NCI-H226 (cell line): ENCODE results near the gene GTF2F2.
"Not testable (repeated sequence)": the region's sequence is repeated elsewhere in the genome, so short reads cannot be mapped to it uniquely, and the experiment has no call there.

Source experiments
- DNase-seq: peaks from one replicate; pipeline ENCODE4 v3.0.0-alpha.2; 2015

Gene GTF2F2

GRCh38 chr13:45180713-45181601 lies 60.6 kb downstream of the GTF2F2 start:
- DNase-seq: no peak

DNA sequence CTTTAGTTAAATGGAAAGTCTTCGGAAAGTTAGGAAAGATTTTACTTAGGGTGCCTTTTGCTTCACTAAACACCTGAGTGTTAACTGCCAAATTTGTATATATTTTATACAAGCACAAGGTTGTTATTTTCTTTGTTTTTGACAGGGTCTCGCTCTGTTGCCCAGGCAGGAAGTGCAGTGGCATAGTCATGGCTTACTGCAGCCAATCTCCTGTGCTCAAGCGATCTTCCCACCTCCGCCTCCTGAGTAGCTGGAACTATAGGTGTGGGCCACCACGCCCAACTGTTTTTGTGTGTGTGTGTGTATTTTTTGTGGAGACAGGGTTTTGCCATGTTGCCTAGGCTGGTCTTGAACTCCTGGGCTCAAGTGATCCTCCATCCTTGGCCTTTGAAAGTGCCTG lies 64.4 kb downstream of the GTF2F2 start:
- DNase-seq: no peak

GRCh38 chr13:45185286-45185685 lies 65.0 kb downstream of the GTF2F2 start:
- DNase-seq: no peak

- not testable (repeated sequence) for DNase-seq
These were observed 68.8 kb downstream of the GTF2F2 start for GRCh38 chr13:45189077-45189476.

DNA sequence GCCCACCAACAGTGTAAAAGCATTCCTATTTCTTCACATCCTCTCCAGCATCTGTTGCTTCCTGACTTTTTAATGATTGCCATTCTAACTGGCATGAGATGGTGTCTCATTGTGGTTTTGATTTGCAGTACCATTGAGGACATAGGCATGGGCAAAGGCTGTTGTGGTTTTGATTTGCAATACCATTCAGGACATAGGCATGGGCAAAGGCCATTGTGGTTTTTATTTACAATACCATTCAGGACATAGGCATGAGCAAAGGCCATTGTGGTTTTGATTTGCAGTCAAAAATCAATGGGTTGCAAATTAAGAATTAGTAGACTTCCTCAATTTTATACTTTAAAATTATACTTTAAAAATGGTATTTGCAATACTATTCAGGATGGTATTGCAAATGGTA lies 69.2 kb downstream of the GTF2F2 start:
- DNase-seq: peak; percentile 79

GRCh38 chr13:45191874-45192273 lies 71.6 kb downstream of the GTF2F2 start:
- DNase-seq: no peak

- DNase-seq: no peak
These were observed 74.0 kb downstream of the GTF2F2 start for GRCh38 chr13:45194081-45194939.

GRCh38 chr13:45195421-45195820 lies 75.1 kb downstream of the GTF2F2 start:
- no peak for DNase-seq

- no peak for DNase-seq
These were observed 75.8 kb downstream of the GTF2F2 start for GRCh38 chr13:45196096-45196495.

GRCh38 chr13:45196622-45197021 lies 76.3 kb downstream of the GTF2F2 start:
- peak; percentile 73 for DNase-seq

DNA sequence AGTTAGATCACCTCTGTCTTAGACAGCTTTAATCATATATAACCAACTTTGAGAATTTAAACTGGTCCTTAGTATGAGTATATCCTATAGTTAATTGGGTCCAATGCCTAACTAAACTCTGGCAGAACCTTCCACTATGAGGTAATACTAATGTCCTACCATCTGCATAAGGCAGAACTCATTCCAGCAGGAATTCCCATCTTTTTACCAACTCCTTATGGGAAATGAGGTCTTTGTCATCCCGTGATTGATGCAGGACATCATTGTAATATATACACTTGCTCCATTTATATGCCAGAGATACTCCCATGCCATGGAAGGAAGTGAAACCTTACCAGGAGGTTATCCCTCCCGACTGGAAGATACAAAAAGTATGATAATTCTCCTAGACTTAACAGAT lies 77.7 kb downstream of the GTF2F2 start:
- DNase-seq: no peak

GRCh38 chr13:45198924-45199323 lies 78.6 kb downstream of the GTF2F2 start:
- DNase-seq: no peak

DNA sequence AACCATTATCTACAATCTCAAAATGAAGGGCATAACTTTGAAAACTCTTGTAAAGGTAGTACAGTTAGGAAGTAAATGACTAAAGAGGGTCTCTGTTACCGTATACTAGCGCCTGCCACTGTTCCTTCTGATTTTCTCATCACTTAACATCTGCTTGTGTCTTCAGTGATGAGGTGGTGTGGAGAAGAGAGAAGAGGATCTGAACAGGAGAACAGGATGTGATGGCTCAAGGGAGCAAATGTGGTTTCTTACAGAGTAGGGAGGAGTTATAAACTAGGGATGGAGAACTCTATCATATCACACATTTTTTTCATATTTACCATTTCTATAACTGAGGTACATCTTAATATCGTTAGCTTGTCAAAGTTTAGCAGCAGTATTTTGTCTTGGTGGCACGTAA lies 79.4 kb downstream of the GTF2F2 start:
- no peak for DNase-seq

- DNase-seq: no peak
These were observed 80.5 kb downstream of the GTF2F2 start, which contains the start of gene KCTD4 for GRCh38 chr13:45200701-45201232. KCTD4 (minus strand) TSS chr13:45201045; CDS start chr13:45194567, 6,478 bp downstream.

DNA sequence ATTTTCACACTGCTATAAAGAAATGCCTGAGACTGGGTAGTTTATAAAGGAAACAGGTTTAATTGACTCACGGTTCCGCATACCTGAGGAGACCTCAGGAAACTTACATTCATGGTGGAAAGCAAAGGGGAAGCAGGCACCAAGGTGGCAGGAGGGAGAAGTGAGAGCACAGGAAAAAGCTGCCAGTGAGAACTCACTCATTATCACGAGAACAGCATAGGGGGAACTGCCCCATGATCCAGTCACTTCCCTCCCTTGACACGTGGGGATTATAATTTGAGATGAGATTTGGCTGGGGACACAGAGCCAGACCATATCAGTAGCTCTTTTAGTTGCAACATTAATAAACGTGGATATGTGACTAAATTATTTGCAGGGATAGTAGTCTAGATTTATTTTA lies 84.8 kb downstream of the GTF2F2 start:
- no peak for DNase-seq

- peak; percentile 94 for DNase-seq
These were observed 86.0 kb downstream of the GTF2F2 start for GRCh38 chr13:45206340-45206739.

GRCh38 chr13:45207319-45207718 lies 87.0 kb downstream of the GTF2F2 start:
- peak; percentile 33 for DNase-seq

- no peak for DNase-seq
These were observed 87.8 kb downstream of the GTF2F2 start for GRCh38 chr13:45208132-45208531.

DNA sequence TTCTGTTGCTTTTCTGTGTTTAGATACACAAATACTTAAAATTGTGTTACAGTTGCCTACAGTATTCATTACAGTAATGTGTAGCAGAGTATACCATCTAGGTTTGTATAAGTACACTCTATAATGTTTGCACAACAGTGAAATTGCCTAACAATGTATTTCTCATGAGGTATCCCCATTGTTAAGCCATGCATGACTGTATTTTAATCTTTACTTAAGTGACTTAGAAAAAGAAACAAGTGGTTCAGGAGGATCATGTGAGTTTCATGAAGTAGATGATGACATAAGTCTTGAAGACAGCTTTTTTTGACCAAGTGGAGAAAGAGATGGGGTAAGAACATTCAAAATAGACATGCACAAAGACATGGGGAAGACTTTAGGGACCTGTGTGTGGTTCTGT lies 88.9 kb downstream of the GTF2F2 start:
- no peak for DNase-seq

GRCh38 chr13:45215392-45216077 lies 95.2 kb downstream of the GTF2F2 start:
- DNase-seq: no peak

DNA sequence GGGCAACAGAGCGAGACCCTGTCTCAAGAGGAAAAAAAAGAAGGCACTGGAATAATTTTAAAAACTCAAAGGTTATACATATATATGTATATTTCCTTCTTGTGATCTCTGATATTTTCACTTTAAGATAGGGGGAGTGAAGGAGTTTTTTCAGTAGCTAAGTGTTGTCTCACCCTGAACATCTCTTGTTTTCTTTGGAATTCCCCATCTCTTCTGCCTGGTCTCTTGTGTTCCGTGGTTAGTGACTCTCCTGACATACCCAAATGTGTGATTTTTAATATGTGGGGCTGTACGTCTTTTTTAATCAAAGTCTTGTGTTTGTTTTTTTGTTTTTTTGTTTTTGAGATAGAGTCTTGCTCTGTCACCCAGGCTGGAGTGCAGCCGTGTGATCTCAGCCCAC lies 95.9 kb downstream of the GTF2F2 start:
- DNase-seq: no peak

DNA sequence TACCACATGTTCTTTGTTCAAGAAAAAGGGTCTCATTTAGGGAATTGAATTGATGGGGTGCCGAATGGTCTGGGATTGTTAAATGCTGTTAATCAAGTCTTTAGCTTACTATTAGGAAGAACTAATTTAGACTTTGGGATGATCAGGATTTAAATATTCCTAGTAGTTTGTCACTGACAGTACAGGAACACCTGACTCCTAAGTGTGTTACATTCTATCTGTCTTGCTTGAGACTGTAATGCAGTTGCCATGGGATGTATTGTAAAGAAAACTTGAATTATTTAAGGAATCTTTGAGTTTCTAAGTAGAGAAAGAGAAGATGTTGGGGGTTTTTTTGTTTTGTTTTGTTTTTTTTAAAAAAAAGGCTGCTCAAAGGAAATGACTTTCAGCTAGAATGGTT lies 98.4 kb downstream of the GTF2F2 start:
- no peak for DNase-seq
